SK-N-MC (cell line): ENCODE results near the gene EGFR.

Experiments
- EZH2 ChIP-seq: fragments of 200-600 bp; sonication (generic); IDR thresholded peaks from one replicate; pipeline ENCODE4 v1.6.1; 2017; ENCODE audit warnings: antibody characterized with exemption
- POLR2AphosphoS5 ChIP-seq: IDR thresholded peaks from 2 replicates; pipeline ENCODE4 v1.6.1; 2012; ENCODE audit warnings: mild to moderate bottlenecking, low read depth, low read length, borderline replicate concordance

GRCh38 chr7:55005241-55005851 lies 13.5 kb upstream of the EGFR start:
- TF ChIP-seq POLR2AphosphoS5: no peak
- no peak for TF ChIP-seq EZH2
